ENCODE results near the gene JAGN1.
"Not testable (repeated sequence)": the region's sequence is repeated elsewhere in the genome, so short reads cannot be mapped to it uniquely, and the experiment has no call there.

Gene JAGN1

DNA sequence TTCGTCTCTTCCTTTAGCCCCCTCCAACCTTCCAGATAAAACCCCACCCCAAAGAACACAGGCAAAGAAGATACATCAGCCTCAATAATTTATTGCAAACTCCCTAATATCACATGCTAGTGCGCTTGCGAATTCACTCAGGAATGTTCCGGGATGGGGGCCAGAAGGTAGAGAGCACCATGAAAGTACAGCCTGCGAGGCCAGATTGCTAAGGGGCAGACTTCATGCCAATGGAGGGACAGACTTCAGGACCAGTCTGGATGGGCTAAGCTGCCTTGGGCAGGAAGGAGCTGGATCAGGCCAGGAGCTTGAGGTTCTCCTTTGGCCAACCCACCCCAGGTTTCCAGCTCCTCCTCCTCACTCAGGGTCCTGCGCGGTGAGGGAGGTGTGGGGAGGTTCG is 23.8 kb upstream of the JAGN1 start:
- DNase-seq (ENCODE audit: low read depth in 2 of 2): no peak

DNA sequence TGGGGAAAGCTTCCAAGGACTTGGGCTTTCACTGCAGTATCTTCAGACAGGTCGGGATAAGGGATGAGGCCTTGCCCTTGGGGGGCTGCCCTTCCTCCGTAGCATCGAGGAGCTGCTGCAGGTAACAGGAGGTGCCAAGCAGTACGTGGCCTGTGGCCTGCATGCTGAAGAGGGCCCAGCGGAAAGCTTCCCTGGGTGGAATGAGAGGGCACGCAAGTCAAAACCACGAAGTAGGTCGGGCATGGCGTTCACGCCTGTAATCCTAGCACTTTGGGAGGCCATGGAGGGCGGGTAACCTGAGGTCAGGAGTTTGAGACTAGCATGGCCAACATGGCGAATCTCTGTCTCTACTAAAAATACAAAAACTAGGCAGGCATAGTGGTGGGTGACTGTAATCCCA is 23.3 kb upstream of the JAGN1 start:
- no peak for DNase-seq (ENCODE audit: low read depth in 2 of 2)

DNA sequence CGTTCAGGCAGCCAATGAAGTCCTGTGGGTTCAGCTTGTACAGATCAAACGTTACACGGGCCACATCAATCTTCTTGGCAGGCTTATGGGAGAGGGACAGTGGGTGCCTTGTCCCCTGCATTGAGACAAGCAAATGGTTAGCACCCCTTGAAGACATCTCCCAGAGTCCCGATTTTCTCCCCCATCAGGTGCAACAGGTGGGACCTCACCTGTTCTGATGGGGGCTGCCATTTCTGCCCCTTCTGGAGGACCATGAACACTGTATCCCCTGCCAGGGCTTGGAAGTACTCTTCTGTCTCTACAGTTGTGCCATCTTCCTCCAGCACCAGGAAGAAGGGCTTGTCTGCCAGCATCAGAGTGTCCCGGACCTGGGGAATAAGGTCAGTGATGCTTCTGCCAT is 20.5 kb upstream of the JAGN1 start:
- DNase-seq (ENCODE audit: low read depth in 2 of 2): no peak

DNA sequence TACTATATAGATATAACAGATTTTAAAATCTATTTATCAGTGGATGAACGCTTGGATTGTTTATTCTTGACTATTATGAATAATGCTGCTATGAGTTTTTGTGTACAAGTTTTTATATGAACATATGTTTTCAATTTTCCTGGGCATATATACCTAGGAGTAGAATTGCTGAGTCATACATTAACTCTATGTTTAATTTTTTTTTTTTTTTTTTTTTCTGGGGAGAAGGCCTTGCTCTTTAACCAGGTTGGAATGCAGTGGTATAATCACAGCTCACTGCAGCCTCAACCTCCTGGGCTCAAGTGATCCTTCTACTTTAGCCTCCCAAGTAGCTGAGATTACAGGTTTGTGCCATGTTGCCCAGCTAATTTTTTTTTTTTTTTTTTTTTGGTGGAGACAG is 19.4 kb upstream of the JAGN1 start:
- DNase-seq (ENCODE audit: low read depth in 2 of 2): no peak

DNA sequence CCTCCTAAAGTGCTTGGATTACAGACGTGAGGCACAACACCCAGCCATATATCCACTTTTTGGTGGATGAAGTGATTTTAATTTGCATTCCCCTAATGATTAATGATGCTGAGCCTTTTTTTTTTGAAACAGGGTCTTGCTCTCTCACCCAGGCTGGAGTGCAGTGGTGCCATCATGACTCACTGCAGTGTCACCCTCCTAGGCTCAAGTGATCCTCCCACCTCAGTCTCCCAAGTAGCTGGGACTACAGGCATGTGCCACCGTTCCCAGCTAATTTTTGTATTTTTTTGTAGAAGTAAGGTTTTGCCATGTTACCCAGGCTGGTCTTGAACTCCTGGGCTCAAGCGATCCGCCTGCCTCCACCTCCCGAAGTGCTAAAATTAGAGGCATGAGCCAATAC is 18.3 kb upstream of the JAGN1 start:
- DNase-seq (ENCODE audit: low read depth in 2 of 2): not testable (repeated sequence)

DNA sequence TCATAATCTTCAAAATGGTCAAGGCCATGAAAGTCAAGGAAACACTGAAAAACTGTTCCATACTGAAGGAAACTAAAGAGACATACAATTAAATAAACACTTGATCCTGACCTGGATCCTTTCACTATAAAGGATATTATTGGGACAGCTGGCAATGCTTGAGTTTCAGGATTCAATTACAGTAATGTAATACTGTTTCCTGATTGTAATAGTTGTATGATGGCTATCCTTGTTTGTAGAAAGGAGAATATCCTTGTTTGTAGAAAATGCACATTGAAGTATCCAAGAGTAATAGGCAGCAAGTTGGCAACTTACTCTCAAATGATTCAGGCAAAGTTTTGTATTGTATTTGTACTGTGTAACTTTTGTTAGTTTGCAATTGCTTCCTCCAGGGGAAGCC is 15.0 kb upstream of the JAGN1 start:
- no peak for DNase-seq (ENCODE audit: low read depth in 2 of 2)

DNA sequence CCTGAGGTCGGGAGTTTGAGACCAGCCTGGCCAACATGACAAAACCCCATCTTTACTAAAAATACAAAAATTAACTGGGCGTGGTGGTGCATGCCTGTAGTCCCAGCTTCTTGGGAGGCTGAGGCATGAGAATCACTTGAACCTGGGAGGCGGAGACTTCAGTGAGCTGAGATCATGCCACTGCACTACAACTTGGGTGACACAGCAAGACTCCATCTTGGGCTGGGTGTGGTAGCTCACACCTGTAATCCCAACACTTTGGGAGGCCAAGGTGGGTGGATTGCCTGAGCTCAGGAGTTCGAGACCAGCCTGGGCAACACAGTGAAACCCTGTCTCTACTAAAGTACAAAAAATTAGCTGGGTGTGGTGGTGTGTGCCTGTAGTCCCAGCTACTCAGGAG is 14.2 kb upstream of the JAGN1 start:
- DNase-seq (ENCODE audit: low read depth in 2 of 2): not testable (repeated sequence)

DNA sequence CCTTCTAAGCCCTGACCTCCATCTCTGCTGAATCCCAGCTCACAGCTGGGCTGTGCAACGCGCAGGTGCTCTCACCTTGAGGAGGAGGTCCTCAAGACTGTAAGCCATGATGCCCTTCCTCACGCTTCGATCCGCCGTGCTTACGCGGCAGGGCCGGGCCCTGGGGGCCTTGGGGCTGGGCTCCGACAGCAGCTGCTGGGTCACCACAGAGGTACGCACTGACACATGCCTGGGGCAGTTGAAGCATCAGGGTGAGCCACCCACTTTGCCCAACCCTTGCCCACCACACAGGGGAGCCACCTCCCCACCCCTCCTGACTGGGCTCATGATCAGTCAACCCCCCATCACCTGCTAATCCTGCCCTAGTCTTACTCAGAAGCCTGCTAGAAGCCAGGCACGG is 13.4 kb upstream of the JAGN1 start:
- no peak for DNase-seq (ENCODE audit: low read depth in 2 of 2)

DNA sequence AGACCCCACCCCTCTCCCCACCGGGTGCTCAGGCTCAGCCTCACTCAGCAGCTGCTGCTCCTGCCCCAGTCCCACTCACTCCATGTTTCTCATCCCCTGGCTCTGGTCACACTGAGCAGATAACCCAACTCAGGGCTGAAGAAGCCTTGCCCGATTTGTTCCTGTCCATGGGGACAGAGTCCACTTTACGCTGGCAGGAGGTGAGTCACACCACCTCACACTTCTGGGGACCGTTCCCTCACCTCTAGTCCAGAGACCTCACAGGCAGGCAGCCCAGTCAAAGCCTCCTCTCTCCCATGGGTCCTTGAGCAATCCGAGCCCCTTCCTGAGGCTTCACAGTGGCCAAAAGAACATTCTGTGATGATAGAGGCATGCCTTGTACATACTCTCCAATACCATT is 11.7 kb upstream of the JAGN1 start:
- no peak for DNase-seq (ENCODE audit: low read depth in 2 of 2)

DNA sequence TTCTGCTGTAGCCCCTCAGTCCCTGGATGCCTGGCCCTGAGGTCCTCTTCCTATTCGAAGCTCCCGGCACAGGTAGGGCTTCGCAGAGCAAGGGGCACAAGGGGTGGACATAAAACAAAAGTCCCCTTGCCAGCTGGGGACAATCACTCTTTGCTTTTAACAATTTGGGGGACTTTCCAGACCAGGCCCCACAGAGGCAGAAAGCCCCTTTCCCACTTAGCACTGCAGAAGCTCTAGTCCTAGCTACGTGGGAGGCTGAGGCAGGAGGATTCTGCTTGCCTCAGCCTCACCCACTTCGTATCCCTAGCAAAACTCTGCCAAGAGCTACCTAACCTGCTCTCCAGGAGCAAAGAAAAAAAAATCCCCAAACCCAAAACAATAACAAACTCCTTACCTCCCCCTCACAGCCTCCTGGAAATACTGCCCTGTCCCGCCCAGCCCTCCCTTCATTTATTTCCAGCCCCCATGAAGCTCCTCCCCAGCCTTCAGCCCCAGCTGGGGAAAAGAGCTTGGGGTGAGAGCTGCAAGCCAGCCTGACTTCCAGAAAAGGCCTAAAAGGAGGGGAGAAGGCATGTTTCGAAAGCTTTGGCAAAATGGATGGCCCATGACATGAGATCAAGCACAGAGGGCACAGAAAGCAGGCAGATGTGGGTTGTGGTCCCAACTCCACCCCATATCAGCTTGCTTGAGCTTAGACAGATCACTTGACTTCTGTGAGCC is 10.4 kb upstream of the JAGN1 start, which contains the start of gene CIDEC:
CIDEC (minus strand) TSS at position 424 of the 720 bp plus-strand sequence. CDS start 1,767 bp downstream, outside the sequence.
- DNase-seq (ENCODE audit: low read depth in 2 of 2): no peak

DNA sequence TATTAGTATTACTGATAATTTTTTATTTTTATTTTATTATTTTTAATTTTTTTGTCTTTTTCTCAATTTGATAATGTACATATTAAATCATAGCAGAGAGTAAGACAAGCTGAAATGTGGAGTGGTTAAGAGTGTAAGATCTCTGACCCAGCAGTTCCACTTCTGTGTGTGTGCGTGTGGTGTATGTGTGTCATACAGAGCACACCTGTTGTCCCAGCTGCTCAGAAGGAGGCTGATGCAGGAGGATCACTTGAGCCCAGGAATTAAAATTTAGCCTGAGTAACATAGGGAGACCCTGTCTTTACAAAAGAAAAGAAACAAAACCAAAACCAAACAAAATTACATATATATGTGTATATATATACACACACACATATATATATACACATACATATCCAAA is 9.0 kb upstream of the JAGN1 start:
- DNase-seq (ENCODE audit: low read depth in 2 of 2): no peak

DNA sequence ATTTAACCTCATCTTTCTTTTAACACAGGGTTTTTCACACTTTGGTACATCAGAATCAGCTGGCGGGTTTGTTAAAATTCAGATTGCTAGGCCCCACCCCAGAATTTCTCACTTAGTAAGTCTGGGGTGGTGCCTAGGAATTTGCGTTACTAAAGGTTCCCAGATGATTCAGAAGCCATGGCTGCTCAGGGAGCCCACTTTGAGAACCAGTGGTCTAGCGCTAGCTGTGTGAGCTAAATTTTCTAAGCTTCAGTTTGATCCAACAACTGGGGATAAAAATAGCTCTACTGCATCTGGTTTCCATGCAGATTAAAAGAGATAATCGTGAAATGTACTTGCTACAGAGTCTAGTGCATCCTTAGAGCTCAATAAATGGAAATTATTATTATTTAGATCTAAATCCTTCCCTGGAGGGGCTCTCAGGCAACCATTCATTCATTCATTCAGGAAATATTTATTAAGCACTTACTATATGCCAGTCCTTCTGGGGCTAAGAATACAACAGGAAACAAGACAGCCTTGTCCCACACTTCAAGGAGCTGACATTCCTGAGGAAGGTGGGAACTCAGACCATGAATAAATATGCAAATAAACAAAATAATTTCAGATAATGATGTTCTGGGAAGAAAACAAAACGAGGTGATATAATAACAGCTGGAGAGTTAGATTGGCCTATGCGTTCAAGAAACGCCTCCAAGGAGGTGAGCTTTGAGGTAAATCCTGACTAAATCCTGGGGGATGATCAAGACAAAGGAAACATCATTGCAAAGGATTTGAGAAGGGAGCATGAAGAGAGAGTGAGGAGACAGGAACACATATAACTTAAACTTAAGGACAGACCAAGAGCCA is 6.5 kb upstream of the JAGN1 start:
- no peak for DNase-seq (ENCODE audit: low read depth in 2 of 2)

DNA sequence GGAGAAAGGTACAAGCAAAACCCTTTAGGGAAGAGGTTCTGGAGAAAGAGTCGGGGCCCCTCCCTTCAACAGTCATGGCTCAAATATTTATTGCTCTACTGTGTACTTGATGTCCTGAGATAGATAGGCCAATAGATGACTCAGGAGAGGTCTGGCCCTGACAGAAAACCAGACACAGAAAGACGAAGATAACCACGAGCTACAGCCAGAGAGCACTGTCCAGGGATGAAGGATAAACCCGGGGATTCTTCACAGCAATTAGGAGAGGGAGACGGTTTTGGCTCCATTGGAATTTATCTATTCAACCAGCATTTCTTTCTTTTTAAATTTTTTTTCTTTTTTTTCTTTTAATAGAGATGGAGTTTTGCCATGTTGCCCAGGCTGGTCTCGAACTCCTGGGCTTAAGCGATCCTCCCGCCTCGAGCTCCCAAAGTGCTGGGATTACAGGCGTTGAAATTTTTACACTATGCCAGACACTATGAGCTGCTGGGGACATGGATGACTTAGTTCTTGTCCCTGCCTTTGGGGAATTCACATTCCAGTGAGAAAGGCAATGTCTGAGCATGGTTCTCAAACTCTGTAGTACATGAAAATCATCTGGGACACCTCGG is 5.8 kb upstream of the JAGN1 start:
- no peak for DNase-seq (ENCODE audit: low read depth in 2 of 2)

DNA sequence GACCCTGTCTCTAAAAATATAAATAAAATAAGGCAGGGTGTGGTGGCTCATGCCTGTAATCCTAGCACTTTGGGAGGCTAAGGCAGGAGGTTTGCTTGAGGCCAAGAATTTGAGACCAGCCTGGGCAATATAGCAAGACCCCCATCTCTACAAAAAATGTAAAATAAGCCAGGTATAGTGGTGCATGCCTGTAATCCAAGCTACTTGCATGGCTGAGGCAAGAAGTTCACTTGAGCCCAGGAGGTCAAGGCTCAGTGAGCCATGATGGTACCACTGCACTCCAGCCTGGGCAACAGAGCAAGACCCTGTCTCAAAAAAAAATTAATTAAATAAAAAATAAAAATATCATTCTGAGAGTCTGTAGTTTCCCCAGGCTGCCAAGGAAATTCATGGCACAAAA is 4.1 kb upstream of the JAGN1 start:
- DNase-seq (ENCODE audit: low read depth in 2 of 2): no peak

DNA sequence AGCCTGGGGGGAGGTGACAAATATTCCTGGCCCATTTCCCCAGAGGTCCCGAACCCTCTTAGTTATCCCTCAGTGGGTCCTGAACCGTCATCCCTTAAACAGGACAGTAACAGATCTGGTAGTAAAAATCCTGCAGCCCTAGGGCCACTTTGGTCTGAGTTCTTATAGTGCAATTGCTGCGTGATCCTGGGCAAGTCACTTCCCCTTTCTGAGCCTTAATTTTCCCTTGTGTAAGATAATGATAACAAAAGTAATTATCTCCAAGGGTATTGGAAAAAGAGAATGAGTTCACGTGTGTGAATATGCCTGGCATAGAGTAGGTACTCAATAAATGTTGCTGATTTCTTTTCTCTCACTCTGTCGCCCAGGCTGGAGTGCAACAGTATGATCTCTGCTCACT is 2.9 kb upstream of the JAGN1 start:
- DNase-seq (ENCODE audit: low read depth in 2 of 2): no peak

DNA sequence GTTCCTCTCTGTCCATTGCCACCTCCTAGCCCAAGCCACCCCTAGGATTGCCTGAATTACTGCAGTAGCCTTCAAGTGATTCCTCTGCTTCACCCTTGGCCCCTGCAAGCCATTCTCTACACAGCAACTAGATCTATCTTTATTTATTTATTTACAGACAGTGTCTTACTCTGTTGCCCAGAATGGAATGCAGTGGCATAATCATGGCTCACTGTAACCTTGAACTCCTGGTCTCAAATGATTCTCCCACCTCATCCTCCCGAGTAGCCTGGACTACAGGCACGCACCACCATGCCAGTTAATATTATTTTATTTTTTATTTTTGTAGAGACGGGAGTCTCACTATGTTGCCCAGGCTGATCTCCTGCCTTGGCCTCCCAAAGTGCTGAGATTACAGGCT is 1.9 kb upstream of the JAGN1 start:
- DNase-seq (ENCODE audit: low read depth in 2 of 2): no peak

DNA sequence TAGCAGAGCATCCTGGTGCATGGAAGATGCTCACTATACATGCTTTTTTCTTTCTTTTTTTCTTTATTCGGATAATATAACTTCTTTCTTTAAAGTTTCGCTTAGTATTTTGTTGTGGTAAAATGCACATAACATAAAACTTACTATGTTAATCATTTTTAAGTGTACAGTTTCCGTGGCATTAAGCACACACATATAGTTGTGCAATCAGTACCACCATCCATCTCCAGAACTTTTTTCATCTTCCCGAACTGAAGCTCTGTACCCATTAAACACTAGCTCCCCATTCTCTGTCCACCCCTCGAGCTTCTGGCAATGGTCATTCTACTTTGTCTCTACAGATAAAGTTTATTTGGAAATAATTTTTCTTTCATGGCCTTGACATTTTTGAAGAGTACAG is 1.0 kb upstream of the JAGN1 start:
- DNase-seq (ENCODE audit: low read depth in 2 of 2): no peak

DNA sequence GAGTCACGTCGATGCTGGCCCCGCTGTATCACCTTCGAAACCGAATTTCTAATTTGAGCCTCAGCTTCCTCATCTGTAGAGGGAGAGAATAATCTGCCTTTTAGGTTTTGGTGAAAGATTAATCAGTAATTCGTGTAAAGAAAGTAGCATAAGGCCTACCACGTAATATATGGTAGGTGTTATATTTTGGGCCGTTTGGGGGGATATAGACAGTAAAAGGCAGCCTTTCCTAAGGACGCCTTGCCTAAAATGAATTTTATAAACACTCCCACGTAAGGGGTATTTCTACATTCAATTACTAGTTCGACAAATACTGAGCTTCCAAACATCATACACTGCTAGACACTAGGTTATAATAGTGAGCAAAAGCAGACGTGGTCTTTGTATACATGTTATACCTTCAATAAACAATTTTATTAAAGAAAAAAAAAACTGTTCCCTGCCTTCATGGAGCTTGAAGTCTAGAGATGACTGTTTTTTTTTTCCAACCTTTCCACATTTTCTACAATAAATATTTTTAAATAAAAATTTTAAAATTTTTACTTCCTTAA is 737 bp downstream of the JAGN1 start:
- DNase-seq (ENCODE audit: low read depth in 2 of 2): no peak

DNA sequence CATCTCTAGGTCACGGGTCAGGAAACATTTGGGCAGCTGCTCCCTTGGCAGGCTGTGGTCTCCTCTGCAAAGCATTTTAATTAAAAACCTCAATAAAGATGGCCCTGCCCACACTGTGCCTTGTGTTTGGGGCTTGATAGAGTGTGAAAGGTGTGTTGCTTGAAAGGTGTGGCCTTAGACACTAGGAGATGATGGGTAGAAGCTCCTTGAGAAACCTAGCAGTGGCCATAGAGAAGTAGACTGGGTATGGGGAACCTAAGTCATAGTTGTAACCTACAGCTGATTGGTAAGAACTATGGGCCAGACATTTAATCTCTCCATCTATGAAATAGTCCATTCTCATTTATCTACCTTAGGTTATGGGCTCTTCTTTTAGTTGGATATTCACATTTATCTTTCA is 3.3 kb downstream of the JAGN1 start:
- no peak for DNase-seq (ENCODE audit: low read depth in 2 of 2)

DNA sequence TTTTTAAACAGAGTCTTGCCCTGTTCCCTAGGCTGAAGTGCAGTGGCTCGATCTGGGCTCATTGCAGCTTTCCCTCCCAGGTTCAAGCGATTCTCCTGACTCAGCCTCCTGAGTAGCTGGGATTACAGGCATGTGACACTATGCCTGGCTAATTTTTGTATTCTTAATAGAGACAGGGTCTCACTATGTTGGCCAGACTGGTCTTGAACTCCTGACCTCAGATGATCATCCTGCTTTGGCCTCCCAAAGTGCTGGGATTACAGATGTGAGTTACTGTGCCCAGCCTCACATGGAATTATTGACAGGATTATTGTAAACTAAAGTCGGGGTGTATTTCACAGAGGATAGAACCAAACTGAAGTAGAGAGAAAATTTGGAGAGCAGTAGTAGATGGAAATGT is 5.3 kb downstream of the JAGN1 start:
- DNase-seq (ENCODE audit: low read depth in 2 of 2): not testable (repeated sequence)

DNA sequence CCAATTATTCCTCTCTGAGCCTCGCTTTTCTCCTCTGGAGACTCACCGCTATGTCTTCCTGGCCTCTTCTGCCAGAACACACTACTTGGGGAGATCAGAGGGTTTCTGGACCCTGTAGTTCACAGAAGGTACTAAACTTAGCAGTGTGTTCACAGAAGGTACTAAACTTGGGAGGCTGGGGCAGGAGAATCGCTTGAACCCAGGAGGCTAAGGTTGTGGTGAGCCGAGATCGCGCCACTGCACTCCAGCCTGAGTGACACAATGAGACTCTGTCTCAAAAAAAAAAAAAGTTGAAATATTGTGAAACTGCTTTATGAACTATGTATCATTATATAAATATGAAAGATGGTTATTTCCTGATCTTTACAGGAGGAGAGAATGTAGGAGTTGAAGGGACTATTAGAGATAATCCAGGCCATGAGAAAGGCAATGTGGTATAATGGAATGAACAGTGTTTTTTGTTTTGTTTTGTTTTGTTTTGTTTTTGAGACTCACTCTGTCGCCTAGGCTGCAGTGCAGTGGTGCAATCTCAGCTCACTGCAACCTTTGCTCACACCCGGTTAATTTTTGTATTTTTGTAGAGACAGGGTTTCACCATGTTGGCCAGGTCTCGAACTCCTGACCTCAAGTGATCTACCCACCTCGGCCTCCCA is 6.5 kb downstream of the JAGN1 start:
- not testable (repeated sequence) for DNase-seq (ENCODE audit: low read depth in 2 of 2)
